Tibial artery (tissue), 4 donors: Measurements from ENCODE around the gene CMYA5.

Experiments
- DNase-seq, 2 donors: peaks; one replicate each; pipeline ENCODE4 v3.0.0-alpha.2; 2019
- H3K27ac ChIP-seq, 2 donors: fragments of 200-600 bp; sonication (generic) in 1 of 2; 1 replicate in 1 of 2; 2 replicates in 1 of 2; pipeline ENCODE4 v1.5.1; 2018 to 2019; ENCODE audit warnings: mild to moderate bottlenecking in 1 of 2
- H3K27me3 ChIP-seq, 2 donors: fragments of 200-600 bp; sonication (generic) in 1 of 2; one replicate each; pipeline versions ENCODE4 v1.5.1 to v1.6.0; 2016 to 2019
- H3K36me3 ChIP-seq, 3 donors: fragments of 200-600 bp; sonication (generic) in 2 of 3; one replicate each; pipeline ENCODE4 v1.5.1; 2016 to 2019; ENCODE audit warnings: mild to moderate bottlenecking in 2 of 3
- H3K4me1 ChIP-seq, 4 donors: fragments of 200-600 bp; sonication (generic) in 2 of 4; 1 replicate in 3 of 4; 2 replicates in 1 of 4; pipeline ENCODE4 v1.5.1; 2016 to 2019
- H3K4me3 ChIP-seq, 2 donors: fragments of 200-600 bp; sonication (generic) in 1 of 2; 1 replicate in 1 of 2; 2 replicates in 1 of 2; pipeline ENCODE4 v1.5.1; 2018 to 2019; ENCODE audit warnings: mild to moderate bottlenecking in 2 of 2
- H3K9me3 ChIP-seq, 3 donors: fragments of 200-600 bp; sonication (generic) in 1 of 3; one replicate each; pipeline ENCODE4 v1.5.1; 2016 to 2019
- intact Hi-C: fragments of 100-400 bp; cut with DNase I; formaldehyde crosslinking; loops from one replicate; pipeline ENCODE4 v1.15.0; 2023; ENCODE audit warnings: low total_unique reads
- TF ChIP-seq, protein P1 (sequence below), 2 experiments: fragments of 200-600 bp in 1 of 2; fragments of 450-650 bp in 1 of 2; IDR thresholded peaks; one replicate each; pipeline ENCODE4 v1.5.1; 2017 to 2019; ENCODE audit warnings: antibody characterized with exemption in 2 of 2, mild to moderate bottlenecking in 1 of 2, moderate library complexity in 1 of 2

The CMYA5 gene

DNA sequence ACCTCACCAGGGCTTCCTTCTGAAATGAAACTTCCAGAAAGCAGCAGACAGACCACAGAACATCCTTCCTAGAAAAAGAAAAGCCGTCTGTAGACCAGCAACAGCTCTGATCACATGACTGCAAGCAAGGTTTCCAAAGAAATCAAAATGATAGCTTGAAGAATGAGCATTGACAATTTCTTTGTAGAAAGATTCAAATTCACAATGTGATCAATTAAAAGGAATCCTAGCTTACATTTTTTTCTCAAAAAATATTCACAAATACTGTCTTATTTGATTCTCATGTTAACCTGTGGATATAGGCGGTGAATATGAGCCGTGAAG is 156.5 kb downstream of the CMYA5 start:
- intact Hi-C loops: no loop called here
- H3K4me3 ChIP-seq: no peak overlapping the region
- no peaks in the 10 kb centered on the region for H3K4me1 ChIP-seq
- no peaks in the 10 kb centered on the region for H3K27me3 ChIP-seq
- DNase-seq: no peak
- TF ChIP-seq, protein P1, sequence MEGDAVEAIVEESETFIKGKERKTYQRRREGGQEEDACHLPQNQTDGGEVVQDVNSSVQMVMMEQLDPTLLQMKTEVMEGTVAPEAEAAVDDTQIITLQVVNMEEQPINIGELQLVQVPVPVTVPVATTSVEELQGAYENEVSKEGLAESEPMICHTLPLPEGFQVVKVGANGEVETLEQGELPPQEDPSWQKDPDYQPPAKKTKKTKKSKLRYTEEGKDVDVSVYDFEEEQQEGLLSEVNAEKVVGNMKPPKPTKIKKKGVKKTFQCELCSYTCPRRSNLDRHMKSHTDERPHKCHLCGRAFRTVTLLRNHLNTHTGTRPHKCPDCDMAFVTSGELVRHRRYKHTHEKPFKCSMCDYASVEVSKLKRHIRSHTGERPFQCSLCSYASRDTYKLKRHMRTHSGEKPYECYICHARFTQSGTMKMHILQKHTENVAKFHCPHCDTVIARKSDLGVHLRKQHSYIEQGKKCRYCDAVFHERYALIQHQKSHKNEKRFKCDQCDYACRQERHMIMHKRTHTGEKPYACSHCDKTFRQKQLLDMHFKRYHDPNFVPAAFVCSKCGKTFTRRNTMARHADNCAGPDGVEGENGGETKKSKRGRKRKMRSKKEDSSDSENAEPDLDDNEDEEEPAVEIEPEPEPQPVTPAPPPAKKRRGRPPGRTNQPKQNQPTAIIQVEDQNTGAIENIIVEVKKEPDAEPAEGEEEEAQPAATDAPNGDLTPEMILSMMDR (IDR thresholded peaks at IDR 0.05): no peak
- no peak overlapping the region for H3K27ac ChIP-seq
- no peaks in the 10 kb centered on the region for H3K36me3 ChIP-seq
- H3K9me3 ChIP-seq: no peaks in the 10 kb centered on the region

DNA sequence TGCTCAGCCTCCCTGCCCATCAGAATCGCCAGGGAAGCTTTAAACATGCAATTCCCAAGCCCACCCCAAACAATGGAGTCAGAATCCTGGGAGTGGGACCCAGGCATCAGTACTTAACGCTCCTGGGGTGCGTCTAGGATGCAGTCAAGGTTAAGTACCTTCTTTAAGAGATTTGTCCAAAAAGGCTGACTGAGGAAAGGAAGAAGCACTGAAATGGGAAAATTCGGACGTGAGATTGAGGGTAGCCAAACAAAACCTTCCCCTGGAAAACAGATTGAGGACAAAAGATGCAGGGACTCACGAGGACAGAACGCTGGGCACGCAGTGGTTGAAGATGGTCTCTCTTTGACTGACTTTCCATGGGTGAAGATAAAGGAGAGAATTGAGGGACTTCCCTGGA is 157.9 kb downstream of the CMYA5 start:
- TF ChIP-seq, protein P1 (IDR thresholded peaks at IDR 0.05): no peak
- no peak for DNase-seq
- intact Hi-C loops: no loop called here

DNA sequence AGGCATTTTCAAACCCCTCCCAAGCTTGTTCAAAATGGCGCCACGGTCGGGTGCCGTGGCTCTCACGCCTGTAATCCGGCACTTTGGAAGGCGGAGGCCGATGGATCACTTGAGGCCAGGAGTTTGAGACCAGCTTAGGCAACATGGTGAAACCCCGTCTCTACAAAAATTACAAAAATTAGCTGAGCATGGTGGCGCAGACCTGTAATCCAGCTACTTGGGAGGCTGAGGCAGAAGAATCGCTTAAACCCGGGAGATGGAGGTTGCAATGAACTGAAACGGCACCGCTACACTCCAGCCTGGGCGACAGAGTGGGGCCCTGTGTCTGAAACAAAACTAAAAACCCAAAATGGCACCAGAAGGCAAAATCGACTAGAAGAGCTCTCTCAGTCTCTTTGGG is 159.4 kb downstream of the CMYA5 start:
- peaks cover 0 to 5% of the 10 kb centered on the region in 2 donors for H3K27me3 ChIP-seq
- TF ChIP-seq, protein P1 (IDR thresholded peaks at IDR 0.05): no peak
- H3K9me3 ChIP-seq: no peaks in the 10 kb centered on the region
- no peaks in the 10 kb centered on the region for H3K36me3 ChIP-seq
- no peak overlapping the region for H3K27ac ChIP-seq
- no peak overlapping the region for H3K4me3 ChIP-seq
- DNase-seq: no peak
- H3K4me1 ChIP-seq: no peaks in the 10 kb centered on the region
- intact Hi-C loops: no loop called here

More for the DNA sequence above, 157.9 kb downstream of the CMYA5 start:
- H3K4me3 ChIP-seq: no peak overlapping the region
- H3K9me3 ChIP-seq: no peaks in the 10 kb centered on the region
- H3K27me3 ChIP-seq: no peaks in the 10 kb centered on the region
- H3K36me3 ChIP-seq: no peaks in the 10 kb centered on the region
- H3K4me1 ChIP-seq: no peaks in the 10 kb centered on the region
- H3K27ac ChIP-seq: no peak overlapping the region
